Measurements from ENCODE around the gene PRDM15. TPM values are rescaled to one million over a fixed set of nuclear protein-coding genes. Genes with fewer than 3 reads are reported as not detected.

Gene PRDM15
- total and polyA plus RNA-seq, 2 experiments from 2014 or later: 2.3 to 4.2 TPM

- H3K4me3 ChIP-seq: no peak overlapping the region
- DNase-seq: no peak
- in situ Hi-C loops (cut with MboI): no loop called here
- no peaks in the 10 kb centered on the region for H3F3A ChIP-seq (ENCODE audit: insufficient read depth)
- no peaks in the 10 kb centered on the region for H4K20me1 ChIP-seq (ENCODE audit: insufficient read depth)
- H3K4me2 ChIP-seq (ENCODE audit: unreplicated experiment): no peak overlapping the region
- no peak overlapping the region for H3K27ac ChIP-seq
- no peaks in the 10 kb centered on the region for H3K4me1 ChIP-seq (ENCODE audit: insufficient read depth)
- no peaks in the 10 kb centered on the region for H3K27me3 ChIP-seq (replicated peaks; ENCODE audit: insufficient read depth)
- no peak overlapping the region for H3K9ac ChIP-seq
- no peak for TF ChIP-seq EZH2phosphoT487 (IDR thresholded peaks at IDR 0.05; ENCODE audit: insufficient read depth, low read depth)
- no peak for TF ChIP-seq EZH2 (IDR thresholded peaks at IDR 0.05; ENCODE audit: insufficient read depth, poor library complexity, severe bottlenecking)
- H3K9me3 ChIP-seq (ENCODE audit: low read depth): no peaks in the 10 kb centered on the region
- peaks cover 16% of the 10 kb centered on the region; the same call in 1 of the 2 replicates for H3K36me3 ChIP-seq (ENCODE audit: low read depth)
- no peaks in the 10 kb centered on the region for H3K9me2 ChIP-seq (ENCODE audit: insufficient read depth)
- 96% methylated on average over 14 of the region's 14 CpGs for WGBS, 2 experiments (ENCODE audit: low coverage in 1 of 2, low lambda C conversion rate in 2 of 2, missing lambda C conversion rate in 2 of 2)
- H2AFZ ChIP-seq: no peak overlapping the region
- no peaks in the 10 kb centered on the region for H3K79me2 ChIP-seq (ENCODE audit: insufficient read depth)
Observed at GRCh38 chr21:41796476-41797080, 82.6 kb downstream of the PRDM15 start.

- Histone ChIP-seq H3K27ac (no peak overlapping the region), H3K27me3 (replicated peaks; ENCODE audit: insufficient read depth) (no peaks in the 10 kb centered on the region), H3K4me3 (no peak overlapping the region), H3K4me1 (ENCODE audit: insufficient read depth) (no peaks in the 10 kb centered on the region), H3K36me3 (ENCODE audit: low read depth) (peaks cover 11% of the 10 kb centered on the region; the same call in 1 of the 2 replicates), H3K4me2 (ENCODE audit: unreplicated experiment) (no peak overlapping the region), H3F3A (ENCODE audit: insufficient read depth) (no peaks in the 10 kb centered on the region), H3K9me2 (ENCODE audit: insufficient read depth) (no peaks in the 10 kb centered on the region), H4K20me1 (ENCODE audit: insufficient read depth) (no peaks in the 10 kb centered on the region), H3K9me3 (ENCODE audit: low read depth) (no peaks in the 10 kb centered on the region), H2AFZ (no peak overlapping the region), H3K9ac (no peak overlapping the region), H3K79me2 (ENCODE audit: insufficient read depth) (no peaks in the 10 kb centered on the region)
- TF ChIP-seq EZH2phosphoT487 (IDR thresholded peaks at IDR 0.05; ENCODE audit: insufficient read depth, low read depth): no peak
- no peak for TF ChIP-seq EZH2 (IDR thresholded peaks at IDR 0.05; ENCODE audit: insufficient read depth, poor library complexity, severe bottlenecking)
- WGBS, 2 experiments (ENCODE audit: low coverage in 1 of 2, low lambda C conversion rate in 2 of 2, missing lambda C conversion rate in 2 of 2): 71 to 72% methylated on average over 3 of the region's 3 CpGs
- in situ Hi-C loops (cut with MboI): no loop called here
- no peak for DNase-seq
Observed at GRCh38 chr21:41795726-41796125, 83.4 kb downstream of the PRDM15 start.

DNA sequence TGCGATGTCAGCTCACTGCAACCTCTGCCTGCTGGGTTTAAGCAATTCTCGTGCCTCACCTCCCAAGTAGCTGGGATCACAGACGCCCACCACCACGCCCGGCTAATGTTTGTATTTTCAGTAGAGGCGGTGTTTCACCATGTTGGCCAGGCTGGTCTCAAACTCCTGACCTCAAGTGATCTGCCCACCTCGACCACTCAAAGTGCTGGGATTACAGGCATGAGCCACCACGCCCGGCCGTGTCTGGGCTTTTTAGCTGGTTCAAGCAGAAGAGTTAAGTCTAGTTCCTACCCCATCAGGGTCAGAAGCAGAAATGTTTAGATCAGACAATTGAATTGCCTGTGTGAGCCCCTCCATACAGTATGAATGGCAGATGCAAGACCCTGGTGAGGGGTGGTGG is 84.5 kb downstream of the PRDM15 start:
- TF ChIP-seq EZH2phosphoT487 (IDR thresholded peaks at IDR 0.05; ENCODE audit: insufficient read depth, low read depth) (no peak), EZH2 (IDR thresholded peaks at IDR 0.05; ENCODE audit: insufficient read depth, poor library complexity, severe bottlenecking) (no peak)
- in situ Hi-C loops (cut with MboI): no loop called here
- H3K27me3 ChIP-seq (replicated peaks; ENCODE audit: insufficient read depth): no peaks in the 10 kb centered on the region

GRCh38 chr21:41792711-41793110 is 86.4 kb downstream of the PRDM15 start:
- Histone ChIP-seq H3K4me2 (ENCODE audit: unreplicated experiment) (no peak overlapping the region), H3K4me1 (ENCODE audit: insufficient read depth) (no peaks in the 10 kb centered on the region), H3K9me3 (ENCODE audit: low read depth) (no peaks in the 10 kb centered on the region), H3K9me2 (ENCODE audit: insufficient read depth) (no peaks in the 10 kb centered on the region), H3K27me3 (replicated peaks; ENCODE audit: insufficient read depth) (no peaks in the 10 kb centered on the region), H3K27ac (no peak overlapping the region), H3K36me3 (ENCODE audit: low read depth) (no peaks in the 10 kb centered on the region), H3K79me2 (ENCODE audit: insufficient read depth) (no peaks in the 10 kb centered on the region), H3F3A (ENCODE audit: insufficient read depth) (no peaks in the 10 kb centered on the region), H3K4me3 (no peak overlapping the region), H3K9ac (no peak overlapping the region), H2AFZ (no peak overlapping the region), H4K20me1 (ENCODE audit: insufficient read depth) (no peaks in the 10 kb centered on the region)
- TF ChIP-seq EZH2phosphoT487 (IDR thresholded peaks at IDR 0.05; ENCODE audit: insufficient read depth, low read depth) (no peak), EZH2 (IDR thresholded peaks at IDR 0.05; ENCODE audit: insufficient read depth, poor library complexity, severe bottlenecking) (no peak)
- no peak for DNase-seq
- WGBS, 2 experiments (ENCODE audit: low coverage in 1 of 2, low lambda C conversion rate in 2 of 2, missing lambda C conversion rate in 2 of 2): 89 to 92% methylated on average over 3 of the region's 3 CpGs
- in situ Hi-C loops (cut with MboI): no loop called here

More for the DNA sequence above, 84.5 kb downstream of the PRDM15 start:
- Histone ChIP-seq H3K9ac (no peak overlapping the region), H3K4me2 (ENCODE audit: unreplicated experiment) (no peak overlapping the region), H3K79me2 (ENCODE audit: insufficient read depth) (no peaks in the 10 kb centered on the region), H2AFZ (no peak overlapping the region), H4K20me1 (ENCODE audit: insufficient read depth) (no peaks in the 10 kb centered on the region), H3K9me2 (ENCODE audit: insufficient read depth) (no peaks in the 10 kb centered on the region), H3K4me1 (ENCODE audit: insufficient read depth) (no peaks in the 10 kb centered on the region), H3K36me3 (ENCODE audit: low read depth) (0 out of 2 replicates have a peak, but pooled peaks cover 3% of the 10 kb centered on the region), H3K4me3 (no peak overlapping the region), H3K9me3 (ENCODE audit: low read depth) (no peaks in the 10 kb centered on the region), H3K27ac (no peak overlapping the region), H3F3A (ENCODE audit: insufficient read depth) (no peaks in the 10 kb centered on the region)
- DNase-seq: no peak
- 90 to 96% methylated on average over 10 of the region's 10 CpGs for WGBS, 2 experiments (ENCODE audit: low coverage in 1 of 2, low lambda C conversion rate in 2 of 2, missing lambda C conversion rate in 2 of 2)
